Fibroblast of lung (primary cell): ENCODE measurements around the gene TTLL11.

ENCODE experiments used
- CTCF ChIP-seq, 2 donors: IDR thresholded peaks in 1 of 2; conservative IDR thresholded peaks in 1 of 2; 1 replicate in 1 of 2; 2 replicates in 1 of 2; pipeline ENCODE4 v1.5.1; 2011 to 2012; ENCODE audit warnings: low read length in 2 of 2, control low read depth in 1 of 2, inconsistent platforms in 1 of 2, low read depth in 1 of 2, mild to moderate bottlenecking in 1 of 2
- EZH2 ChIP-seq: IDR thresholded peaks from 2 replicates; pipeline ENCODE4 v1.5.1; 2012; ENCODE audit warnings: low read length, control low read depth, mild to moderate bottlenecking; ENCODE audit errors: missing control alignments

- TF ChIP-seq CTCF (conservative IDR thresholded peaks at IDR 0.05 in 1 of 2, IDR thresholded peaks at IDR 0.05 in 1 of 2; ENCODE audit: low read depth in 1 of 2, low read length in 2 of 2) (no peak), EZH2 (no peak)
These were observed 199.3 kb downstream of the TTLL11 start for GRCh38 chr9:121893786-121894185.
